BE2C (cell line): ENCODE measurements around the gene BSN.

Experiments
- DNase-seq: peaks from one replicate; pipeline ENCODE4 v3.0.0-alpha.2; 2020
- H3K27me3 ChIP-seq: fragments of 250-450 bp; sonication (Bioruptor Pico); 2 replicates; pipeline ENCODE4 v1.5.1; 2020; ENCODE audit warnings: mild to moderate bottlenecking
- H3K36me3 ChIP-seq: fragments of 250-450 bp; sonication (Bioruptor Pico); 2 replicates; pipeline ENCODE4 v1.5.1; 2020; ENCODE audit warnings: mild to moderate bottlenecking
- H3K4me1 ChIP-seq: fragments of 250-450 bp; sonication (Bioruptor Pico); 2 replicates; pipeline ENCODE4 v1.5.1; 2020
- H3K4me3 ChIP-seq: 2 replicates; pipeline ENCODE4 v1.5.1; 2011; ENCODE audit warnings: low read depth, low read length
- H3K9me3 ChIP-seq: fragments of 250-450 bp; sonication (Bioruptor Pico); 2 replicates; pipeline ENCODE4 v1.5.1; 2020
- CTCF ChIP-seq: IDR thresholded peaks from 2 replicates; pipeline ENCODE4 v1.5.1; 2012; ENCODE audit warnings: mild to moderate bottlenecking, low read depth, low read length

The BSN gene

GRCh38 chr3:49625071-49625470 lies 70.8 kb downstream of the BSN start:
- no peaks in the 10 kb centered on the region for H3K9me3 ChIP-seq
- no peak for TF ChIP-seq CTCF
- H3K4me1 ChIP-seq: no peaks in the 10 kb centered on the region
- H3K27me3 ChIP-seq: no peaks in the 10 kb centered on the region
- peaks cover 4% of the 10 kb centered on the region for H3K36me3 ChIP-seq
- no peak overlapping the region for H3K4me3 ChIP-seq
- no peak for DNase-seq

DNA sequence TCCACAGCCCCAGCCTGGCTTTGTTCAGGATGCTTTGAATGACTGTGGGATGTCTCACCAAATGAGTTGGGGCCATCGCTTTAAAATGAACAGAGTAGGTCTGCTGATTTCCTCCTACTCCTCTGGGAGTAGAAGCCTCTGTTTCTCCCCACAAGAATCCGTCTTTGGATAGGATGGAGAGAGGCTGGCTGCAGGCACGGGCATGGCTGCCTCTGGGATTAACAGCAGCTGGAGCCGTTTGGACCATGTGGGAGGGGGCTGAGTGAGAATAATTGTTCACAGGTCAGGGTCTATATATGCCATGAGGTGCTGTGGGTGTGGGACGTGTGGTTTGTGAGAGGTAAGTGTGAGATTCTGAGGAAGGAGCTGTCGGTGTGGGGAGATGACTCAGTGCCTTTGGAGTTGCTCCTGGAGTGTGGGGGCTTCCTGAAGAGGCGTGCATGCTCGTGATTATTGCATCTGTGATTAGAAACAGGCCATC lies 71.9 kb downstream of the BSN start:
- no peak for DNase-seq

GRCh38 chr3:49626796-49627195 lies 72.5 kb downstream of the BSN start:
- no peak for TF ChIP-seq CTCF
- DNase-seq: no peak
- peaks cover 4% of the 10 kb centered on the region for H3K36me3 ChIP-seq
- H3K4me1 ChIP-seq: no peaks in the 10 kb centered on the region
- no peaks in the 10 kb centered on the region for H3K9me3 ChIP-seq
- H3K27me3 ChIP-seq: no peaks in the 10 kb centered on the region
- H3K4me3 ChIP-seq: no peak overlapping the region

More for the DNA sequence above, 71.9 kb downstream of the BSN start:
- Histone ChIP-seq H3K4me1 (no peaks in the 10 kb centered on the region), H3K36me3 (peaks cover 4% of the 10 kb centered on the region), H3K27me3 (no peaks in the 10 kb centered on the region), H3K4me3 (no peak overlapping the region), H3K9me3 (no peaks in the 10 kb centered on the region)
- TF ChIP-seq CTCF: no peak

GRCh38 chr3:49627634-49628033 lies 73.4 kb downstream of the BSN start:
- peaks cover 4% of the 10 kb centered on the region for H3K36me3 ChIP-seq
- no peak for TF ChIP-seq CTCF
- H3K4me1 ChIP-seq: no peaks in the 10 kb centered on the region
- H3K27me3 ChIP-seq: no peaks in the 10 kb centered on the region
- H3K4me3 ChIP-seq: no peak overlapping the region
- DNase-seq: no peak
- no peaks in the 10 kb centered on the region for H3K9me3 ChIP-seq

- Histone ChIP-seq H3K27me3 (no peaks in the 10 kb centered on the region), H3K36me3 (peaks cover 4% of the 10 kb centered on the region), H3K9me3 (no peaks in the 10 kb centered on the region), H3K4me3 (no peak overlapping the region), H3K4me1 (no peaks in the 10 kb centered on the region)
- TF ChIP-seq CTCF: no peak
- no peak for DNase-seq
Observed at GRCh38 chr3:49628249-49628648, 74.0 kb downstream of the BSN start.

GRCh38 chr3:49629451-49629850 lies 75.2 kb downstream of the BSN start:
- Histone ChIP-seq H3K9me3 (no peaks in the 10 kb centered on the region), H3K36me3 (peaks cover 4% of the 10 kb centered on the region), H3K4me1 (no peaks in the 10 kb centered on the region), H3K4me3 (no peak overlapping the region), H3K27me3 (no peaks in the 10 kb centered on the region)
- DNase-seq: no peak
- TF ChIP-seq CTCF: no peak
